Lung (tissue), 12 donors: ENCODE data around the gene NOTCH4. TPM values are rescaled to one million over a fixed set of nuclear protein-coding genes. Genes with fewer than 3 reads are reported as not detected.

Experiments
- ATAC-seq: fragments of 200-7000 bp; cut with Tn5 transposase; one replicate; pipeline ENCODE4 v1.9.1; 2020; ENCODE audit warnings: moderate number of reproducible peaks; ENCODE audit not compliant: insufficient read depth, low FRiP score
- DNase-seq, 3 donors: peaks; one replicate each; pipeline ENCODE4 v3.0.0-alpha.2; 2013 to 2017
- H3K27ac ChIP-seq, 2 donors: one replicate each; pipeline ENCODE4 v1.5.1; 2013; ENCODE audit warnings: mild to moderate bottlenecking in 2 of 2, moderate library complexity in 2 of 2, control low read depth in 1 of 2, inconsistent platforms in 1 of 2, low read depth in 1 of 2, low read length in 1 of 2
- H3K27me3 ChIP-seq, 3 donors: one replicate each; pipeline ENCODE4 v1.5.1; 2013; ENCODE audit warnings: low read length in 2 of 3; ENCODE audit not compliant: control insufficient read depth in 3 of 3, insufficient read depth in 3 of 3
- H3K36me3 ChIP-seq, 4 donors: one replicate each; pipeline ENCODE4 v1.5.1; 2013; ENCODE audit warnings: low read length in 4 of 4, mild to moderate bottlenecking in 1 of 4, moderate library complexity in 1 of 4; ENCODE audit not compliant: control insufficient read depth in 4 of 4, insufficient read depth in 4 of 4
- H3K4me1 ChIP-seq, 5 donors: one replicate each; pipeline ENCODE4 v1.5.1; 2013; ENCODE audit warnings: low read length in 5 of 5, mild to moderate bottlenecking in 2 of 5, moderate library complexity in 1 of 5; ENCODE audit not compliant: control insufficient read depth in 5 of 5, insufficient read depth in 5 of 5
- H3K4me3 ChIP-seq: one replicate; pipeline ENCODE4 v1.5.1; 2013; ENCODE audit warnings: mild to moderate bottlenecking, control low read depth, moderate library complexity
- H3K9ac ChIP-seq, 2 donors: one replicate each; pipeline ENCODE4 v1.5.1; 2013; ENCODE audit warnings: low read length in 2 of 2, control low read depth in 1 of 2; ENCODE audit not compliant: insufficient read depth in 1 of 2
- H3K9me3 ChIP-seq, 4 donors: one replicate each; pipeline ENCODE4 v1.5.1; 2013; ENCODE audit warnings: low read length in 3 of 4, mild to moderate bottlenecking in 1 of 4, moderate library complexity in 1 of 4; ENCODE audit not compliant: control insufficient read depth in 4 of 4, insufficient read depth in 3 of 4
- CTCF ChIP-seq: IDR thresholded peaks from 2 replicates; pipeline ENCODE4 v1.5.1; 2012; ENCODE audit warnings: mild to moderate bottlenecking; ENCODE audit errors: control extremely low read depth, extremely low read depth
- WGBS, 2 donors: extraction: QIAGEN DNeasy Blood & Tissue Kit; methylation state at CpG; one replicate each; pipeline ENCODE4 v1.1.7; 2013; 5-methylcytosine and 5-hydroxymethylcytosine counted together
- polyA plus RNA-seq, 2 donors: library from polyadenylated mRNA; stranded (reverse); fragments of 200-250 nt; gene quantifications; one replicate each; pipeline ENCODE4 v1.2.1, GENCODE V29; 2013
- total RNA-seq, 2 donors: library from RNA; depleted of rRNA in 1 of 2; stranded (reverse); fragments of >200 nt in 1 of 2; gene quantifications; one replicate each; pipeline ENCODE4 v1.2.1, GENCODE V29; 2014 to 2021
- donor health status: control.
- donor health status: control.
- donor health status: Bipolar disorder and iron deficiency.
- donor health status: healthy.
- donor health status: DM: yes; HTN: yes; CAD: no.

Gene NOTCH4
- total and polyA plus RNA-seq, 4 donors: 38.8 to 54.6 (median 43.2) TPM

- peak within 1 kb of the TSS; percentile 62 to 92 for H3K27ac ChIP-seq
- H3K4me1 ChIP-seq: peaks cover 0 to 60% (median 18%) of the 10 kb centered on the region in 5 donors
- peak; percentile 59 to 78 (median 61) for DNase-seq
- H3K36me3 ChIP-seq: peaks cover 0 to 4% (median 2%) of the 10 kb centered on the region in 4 donors
- no peak for TF ChIP-seq CTCF
- no peaks in the 10 kb centered on the region for H3K27me3 ChIP-seq
- no peak within 1 kb of the TSS for H3K9ac ChIP-seq
- no peak within 1 kb of the TSS for H3K4me3 ChIP-seq
- WGBS, 2 donors: 7 to 16% methylated on average over 5 of the region's 5 CpGs
- no peak for ATAC-seq
- no peaks in the 10 kb centered on the region for H3K9me3 ChIP-seq
These were observed 31.2 kb downstream of the NOTCH4 start, which contains the start of gene GPSM3 for GRCh38 chr6:32192608-32193039. Gene GPSM3 (minus strand): TSS chr6:32192643. CDS start chr6:32192513, 130 bp downstream.

DNA sequence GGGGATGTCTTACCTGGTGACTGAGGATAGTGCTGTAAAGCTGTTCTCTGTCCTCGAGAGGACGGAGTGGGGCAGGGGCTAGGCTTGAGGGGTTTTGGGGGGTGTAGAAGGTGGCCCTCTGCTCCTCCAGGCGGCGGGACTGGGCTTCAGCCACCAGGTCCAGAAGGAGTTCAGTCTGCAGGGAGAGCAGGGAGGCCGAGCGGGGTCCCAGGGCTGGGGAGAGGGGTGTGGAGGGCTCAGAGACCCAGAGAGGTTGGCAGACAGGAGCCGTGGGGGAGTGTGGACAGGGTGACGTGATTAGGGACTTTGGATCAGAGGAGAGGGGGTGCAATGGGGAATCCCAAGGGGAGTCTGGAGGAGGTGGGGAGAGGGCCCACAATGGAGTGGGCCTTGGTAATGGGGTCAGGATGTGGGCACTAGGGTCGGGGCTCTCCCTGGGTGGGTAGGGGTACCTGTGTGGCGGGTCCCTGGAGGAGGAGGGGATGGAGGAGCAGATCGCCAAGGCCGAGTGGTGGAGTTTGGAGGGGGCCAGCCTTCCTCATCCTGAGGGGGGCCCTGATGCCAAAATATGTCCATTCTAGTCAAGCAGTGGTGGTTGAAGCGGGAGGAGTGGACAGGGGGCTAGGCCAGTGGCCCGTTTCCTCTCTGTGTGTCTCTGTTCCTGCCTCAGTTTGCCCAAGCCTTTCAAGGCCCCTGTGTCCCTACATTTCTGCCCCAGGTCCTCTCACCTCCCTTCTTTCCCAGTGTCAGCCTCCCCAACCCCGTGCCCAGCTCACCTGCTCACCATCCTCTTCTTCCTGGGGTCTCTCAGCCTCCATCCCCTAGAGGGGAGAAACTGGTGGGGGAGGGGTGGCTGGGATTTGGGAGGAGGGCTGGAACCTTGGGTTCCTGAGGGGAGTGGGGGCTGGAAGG, 31.9 kb downstream of the NOTCH4 start:
- no peaks in the 10 kb centered on the region for H3K9me3 ChIP-seq
- H3K27me3 ChIP-seq: no peaks in the 10 kb centered on the region
- ATAC-seq (no peak), DNase-seq (no peak)
- no peak overlapping the region for H3K4me3 ChIP-seq
- peaks cover 0 to 54% (median 20%) of the 10 kb centered on the region in 5 donors for H3K4me1 ChIP-seq
- peaks cover 0 to 10% (median 8%) of the 10 kb centered on the region in 4 donors for H3K36me3 ChIP-seq
- peak overlapping the region in 1 of 2 donors; percentile 88 for H3K27ac ChIP-seq
- H3K9ac ChIP-seq: no peak overlapping the region
- no peak for TF ChIP-seq CTCF
- 46 to 59% methylated on average over 15 of the region's 15 CpGs for WGBS, 2 donors

GRCh38 chr6:32190911-32191677, 32.8 kb downstream of the NOTCH4 start:
- WGBS, 2 donors: 82 to 83% methylated on average over 8 of the region's 8 CpGs
- no peak for TF ChIP-seq CTCF
- Histone ChIP-seq H3K27ac (peak overlapping the region; percentile 88 to 97), H3K9me3 (no peaks in the 10 kb centered on the region), H3K36me3 (peaks cover 0 to 13% (median 12%) of the 10 kb centered on the region in 4 donors), H3K4me1 (peaks cover 0 to 58% (median 17%) of the 10 kb centered on the region in 5 donors), H3K4me3 (no peak overlapping the region), H3K27me3 (no peaks in the 10 kb centered on the region), H3K9ac (peak overlapping the region in 1 of 2 donors; percentile 24)
- DNase-seq: no peak
- no peak for ATAC-seq
